ENCODE measurements around the gene IRF3. TPM values are rescaled to one million over a fixed set of nuclear protein-coding genes. Genes with fewer than 3 reads are reported as not detected.

Gene IRF3
- total RNA-seq, 1 experiment from 2014 or later, result 205 TPM

GRCh38 chr19:49672131-49672919 lies 6.7 kb upstream of the IRF3 start:
- no peak overlapping the region for H2BK12ac ChIP-seq (ENCODE audit: insufficient read length, low read depth, low read length)
- H4K5ac ChIP-seq (ENCODE audit: insufficient read length, low read depth, low read length), result no peak overlapping the region
- peaks cover 2% of the 10 kb centered on the region; the same call in 1 of the 2 replicates for H3K4me1 ChIP-seq (ENCODE audit: insufficient read depth, low read length)
- no peak overlapping the region for H3K27ac ChIP-seq (ENCODE audit: insufficient read length, low read depth, low read length)
- no peak overlapping the region for H2AFZ ChIP-seq (ENCODE audit: low read length)
- no peak overlapping the region for H3K4ac ChIP-seq (ENCODE audit: low read depth, low read length)
- Mint-ChIP-seq H3K27me3 (ENCODE audit: low read depth) (peaks cover 2% of the 10 kb centered on the region; the same call in 1 of the 2 replicates), H3K36me3 (ENCODE audit: insufficient read depth in 1 of 3, low read depth in 3 of 3) (peaks cover 23 to 43% (median 35%) of the 10 kb centered on the region in 3 experiments; a peak in 6 of 7 replicates), H3K27ac (peak overlapping the region; percentile 87 to 97 (median 96)), H3K9me3 (no peaks in the 10 kb centered on the region; a peak in 1 of 5 replicates), H3K4me1 (peaks cover 10 to 19% of the 10 kb centered on the region in 2 experiments), H3K4me3 (peak overlapping the region; percentile 39 to 77)
- no peak overlapping the region for H2BK15ac ChIP-seq (ENCODE audit: low read depth, low read length)
- H3K27me3 ChIP-seq (ENCODE audit: insufficient read depth, low read length), result no peaks in the 10 kb centered on the region
- WGBS (ENCODE audit: extremely low coverage, insufficient read length, low lambda C conversion rate), result no CpG with 5 or more reads among the region's 28 CpGs
- H3K23ac ChIP-seq (ENCODE audit: insufficient read length, low read depth, low read length), result no peak overlapping the region
- peaks cover 4% of the 10 kb centered on the region for H3K23me2 ChIP-seq (ENCODE audit: insufficient read length, low read depth, low read length, poor library complexity, severe bottlenecking)
- no peak overlapping the region for H3T11ph ChIP-seq (ENCODE audit: low read length)
- H3K4me2 ChIP-seq (ENCODE audit: insufficient read depth, insufficient read length, low read length), result peak overlapping the region; percentile 1
- H3K14ac ChIP-seq (ENCODE audit: insufficient read depth, low read length), result no peak overlapping the region
- H3K56ac ChIP-seq (ENCODE audit: insufficient read length, low read depth, low read length), result no peak overlapping the region
- H4K91ac ChIP-seq (ENCODE audit: insufficient read length, low read depth, low read length), result no peak overlapping the region
- no peak overlapping the region for H2AK5ac ChIP-seq (ENCODE audit: insufficient read length, low read length)
- H2BK120ac ChIP-seq (ENCODE audit: low read depth, low read length, poor library complexity, severe bottlenecking), result no peak overlapping the region
- H3K18ac ChIP-seq (ENCODE audit: insufficient read length, low read depth, low read length), result no peak overlapping the region
- peak; percentile 94 for DNase-seq
- no peak overlapping the region for H4K8ac ChIP-seq (replicated peaks; ENCODE audit: insufficient read length, low read depth, low read length)
- H3K79me1 ChIP-seq (ENCODE audit: insufficient read depth, low read depth, low read length, poor library complexity, severe bottlenecking), result peaks cover under 1% of the 10 kb centered on the region
- TF ChIP-seq CTCF (conservative IDR thresholded peaks at IDR 0.05), result peak; percentile 96; the same call in 2 of the 3 replicates
- no peak overlapping the region for H2BK5ac ChIP-seq (ENCODE audit: insufficient read length, low read length)
- H3K9ac ChIP-seq (ENCODE audit: extremely low read depth, insufficient read length, low read length), result no peak overlapping the region
- no peak overlapping the region for H2BK20ac ChIP-seq (ENCODE audit: low read depth, low read length, poor library complexity, severe bottlenecking)
- H3K79me2 ChIP-seq (ENCODE audit: insufficient read depth, low read length), result no peaks in the 10 kb centered on the region
- no peaks in the 10 kb centered on the region for H3K9me3 ChIP-seq (ENCODE audit: control insufficient read depth, low read depth, low read length)
- no peaks in the 10 kb centered on the region for H4K20me1 ChIP-seq (ENCODE audit: control insufficient read depth, insufficient read depth, insufficient read length)
